Measurements from ENCODE around the gene CD8B2.

Gene CD8B2

DNA sequence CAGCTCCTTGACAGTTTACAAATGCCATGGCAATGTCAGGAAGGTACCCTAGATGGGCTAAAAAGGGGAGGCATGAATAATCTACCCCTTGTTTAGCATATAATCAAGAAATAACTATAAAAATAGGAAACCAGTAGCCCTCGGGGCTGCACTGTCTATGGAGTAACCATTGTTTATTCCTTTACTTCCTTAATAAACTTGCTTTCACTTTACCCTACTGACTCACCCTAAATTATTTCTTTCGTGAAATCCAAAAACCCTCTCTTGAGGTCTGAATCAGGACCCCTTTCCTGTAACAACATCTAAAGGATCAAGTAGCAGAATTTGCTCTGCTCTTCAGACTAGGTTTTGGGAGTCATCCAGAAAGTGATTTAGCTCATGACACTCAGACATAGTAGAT lies 43.7 kb downstream of the CD8B2 start:
- Histone ChIP-seq H3K4me1 (ENCODE audit: insufficient read depth, low read length) (no peaks in the 10 kb centered on the region), H3K4me2 (ENCODE audit: insufficient read depth, low read length) (no peak overlapping the region), H3K27ac (ENCODE audit: low read length) (no peak overlapping the region), H4K20me1 (ENCODE audit: insufficient read depth, low read length) (no peaks in the 10 kb centered on the region), H3K79me2 (ENCODE audit: insufficient read depth, low read length) (no peaks in the 10 kb centered on the region), H3K36me3 (ENCODE audit: insufficient read depth, low read length) (no peaks in the 10 kb centered on the region), H3K9ac (ENCODE audit: low read depth, low read length) (no peak overlapping the region), H3K9me3 (ENCODE audit: insufficient read depth, low read length, severe bottlenecking) (no peaks in the 10 kb centered on the region), H3K4me3 (ENCODE audit: low read depth in 1 of 2, low read length in 2 of 2) (no peak overlapping the region), H3K27me3 (ENCODE audit: insufficient read depth, low read length, poor library complexity) (no peaks in the 10 kb centered on the region), H2AFZ (ENCODE audit: low read depth, low read length) (no peak overlapping the region)
- no peak for DNase-seq
- TF ChIP-seq EZH2 (IDR thresholded peaks at IDR 0.05; ENCODE audit: borderline replicate concordance, low read depth, low read length, severe bottlenecking) = no peak
- TF ChIP-seq, protein P1, sequence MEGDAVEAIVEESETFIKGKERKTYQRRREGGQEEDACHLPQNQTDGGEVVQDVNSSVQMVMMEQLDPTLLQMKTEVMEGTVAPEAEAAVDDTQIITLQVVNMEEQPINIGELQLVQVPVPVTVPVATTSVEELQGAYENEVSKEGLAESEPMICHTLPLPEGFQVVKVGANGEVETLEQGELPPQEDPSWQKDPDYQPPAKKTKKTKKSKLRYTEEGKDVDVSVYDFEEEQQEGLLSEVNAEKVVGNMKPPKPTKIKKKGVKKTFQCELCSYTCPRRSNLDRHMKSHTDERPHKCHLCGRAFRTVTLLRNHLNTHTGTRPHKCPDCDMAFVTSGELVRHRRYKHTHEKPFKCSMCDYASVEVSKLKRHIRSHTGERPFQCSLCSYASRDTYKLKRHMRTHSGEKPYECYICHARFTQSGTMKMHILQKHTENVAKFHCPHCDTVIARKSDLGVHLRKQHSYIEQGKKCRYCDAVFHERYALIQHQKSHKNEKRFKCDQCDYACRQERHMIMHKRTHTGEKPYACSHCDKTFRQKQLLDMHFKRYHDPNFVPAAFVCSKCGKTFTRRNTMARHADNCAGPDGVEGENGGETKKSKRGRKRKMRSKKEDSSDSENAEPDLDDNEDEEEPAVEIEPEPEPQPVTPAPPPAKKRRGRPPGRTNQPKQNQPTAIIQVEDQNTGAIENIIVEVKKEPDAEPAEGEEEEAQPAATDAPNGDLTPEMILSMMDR (IDR thresholded peaks at IDR 0.05; ENCODE audit: borderline replicate concordance, extremely low read depth, low read length, poor library complexity, severe bottlenecking) = no peak
- ATAC-seq (ENCODE audit: insufficient read depth, low read depth) = no peak

DNA sequence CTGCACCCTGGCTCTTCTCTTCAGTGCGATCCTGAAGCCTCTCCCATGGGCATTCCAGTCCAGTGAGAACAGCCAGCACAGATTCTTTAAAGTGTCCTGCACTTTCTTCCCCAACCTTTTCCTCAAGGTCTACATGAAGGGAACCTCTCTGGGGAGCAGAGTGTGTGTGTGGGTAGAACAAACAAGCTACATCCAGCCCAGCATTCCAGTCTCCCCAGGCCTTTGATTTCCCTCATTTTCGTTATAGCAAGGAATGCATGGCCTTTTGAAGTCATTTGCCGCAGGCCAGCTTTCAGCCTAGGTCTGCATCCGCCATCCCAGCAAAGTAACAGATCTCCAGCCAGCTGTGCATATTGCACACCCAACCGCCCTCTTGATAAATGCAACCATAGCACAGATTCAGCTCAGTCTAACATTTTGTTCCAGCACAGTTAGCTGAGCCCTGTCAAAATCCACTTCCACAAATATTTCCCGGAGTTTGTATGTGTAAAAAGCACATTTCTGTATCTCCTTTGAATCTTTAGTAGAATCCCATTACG lies 44.6 kb downstream of the CD8B2 start:
- Histone ChIP-seq H4K20me1 (ENCODE audit: insufficient read depth, low read length) (no peaks in the 10 kb centered on the region), H3K36me3 (ENCODE audit: insufficient read depth, low read length) (no peaks in the 10 kb centered on the region), H2AFZ (ENCODE audit: low read depth, low read length) (no peak overlapping the region), H3K4me1 (ENCODE audit: insufficient read depth, low read length) (no peaks in the 10 kb centered on the region), H3K9ac (ENCODE audit: low read depth, low read length) (no peak overlapping the region), H3K79me2 (ENCODE audit: insufficient read depth, low read length) (no peaks in the 10 kb centered on the region), H3K27me3 (ENCODE audit: insufficient read depth, low read length, poor library complexity) (no peaks in the 10 kb centered on the region), H3K27ac (ENCODE audit: low read length) (no peak overlapping the region), H3K4me3 (ENCODE audit: low read depth in 1 of 2, low read length in 2 of 2) (no peak overlapping the region), H3K9me3 (ENCODE audit: insufficient read depth, low read length, severe bottlenecking) (no peaks in the 10 kb centered on the region), H3K4me2 (ENCODE audit: insufficient read depth, low read length) (no peak overlapping the region)
- DNase-seq (no peak), ATAC-seq (ENCODE audit: insufficient read depth, low read depth) (no peak)
- no peak for TF ChIP-seq EZH2 (IDR thresholded peaks at IDR 0.05; ENCODE audit: borderline replicate concordance, low read depth, low read length, severe bottlenecking)
- TF ChIP-seq, protein P1 (IDR thresholded peaks at IDR 0.05; ENCODE audit: borderline replicate concordance, extremely low read depth, low read length, poor library complexity, severe bottlenecking) = no peak

DNA sequence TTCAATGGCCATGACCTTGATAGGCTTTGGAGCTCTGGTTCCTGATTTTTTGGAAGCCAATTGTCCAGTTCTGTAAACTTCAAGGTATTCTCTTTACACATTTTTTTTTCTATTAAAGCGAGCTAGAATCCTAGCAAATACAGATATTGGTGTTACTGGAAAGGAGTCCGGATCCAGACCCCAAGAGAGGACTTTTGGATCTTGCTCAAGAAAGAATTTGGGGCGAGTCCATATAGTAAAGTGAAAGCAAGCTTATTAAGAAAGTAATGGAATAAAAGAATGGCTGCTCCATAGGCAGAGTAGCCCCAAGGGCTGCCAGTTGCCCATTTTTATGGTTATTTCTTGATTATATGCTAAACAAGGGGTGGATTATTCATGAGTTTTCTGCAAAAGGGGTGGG lies 45.1 kb downstream of the CD8B2 start:
- no peak overlapping the region for H3K9ac ChIP-seq (ENCODE audit: low read depth, low read length)
- TF ChIP-seq EZH2 (IDR thresholded peaks at IDR 0.05; ENCODE audit: borderline replicate concordance, low read depth, low read length, severe bottlenecking) = no peak
- TF ChIP-seq, protein P1 (IDR thresholded peaks at IDR 0.05; ENCODE audit: borderline replicate concordance, extremely low read depth, low read length, poor library complexity, severe bottlenecking) = no peak
- no peak overlapping the region for H2AFZ ChIP-seq (ENCODE audit: low read depth, low read length)
- H3K27ac ChIP-seq (ENCODE audit: low read length) = no peak overlapping the region
- ATAC-seq (ENCODE audit: insufficient read depth, low read depth) (no peak), DNase-seq (no peak)
- H4K20me1 ChIP-seq (ENCODE audit: insufficient read depth, low read length) = no peaks in the 10 kb centered on the region
- H3K4me1 ChIP-seq (ENCODE audit: insufficient read depth, low read length) = no peaks in the 10 kb centered on the region
- H3K4me3 ChIP-seq (ENCODE audit: low read depth in 1 of 2, low read length in 2 of 2) = no peak overlapping the region
- H3K36me3 ChIP-seq (ENCODE audit: insufficient read depth, low read length) = no peaks in the 10 kb centered on the region
- no peaks in the 10 kb centered on the region for H3K79me2 ChIP-seq (ENCODE audit: insufficient read depth, low read length)
- no peaks in the 10 kb centered on the region for H3K27me3 ChIP-seq (ENCODE audit: insufficient read depth, low read length, poor library complexity)
- H3K9me3 ChIP-seq (ENCODE audit: insufficient read depth, low read length, severe bottlenecking) = no peaks in the 10 kb centered on the region
- no peak overlapping the region for H3K4me2 ChIP-seq (ENCODE audit: insufficient read depth, low read length)

DNA sequence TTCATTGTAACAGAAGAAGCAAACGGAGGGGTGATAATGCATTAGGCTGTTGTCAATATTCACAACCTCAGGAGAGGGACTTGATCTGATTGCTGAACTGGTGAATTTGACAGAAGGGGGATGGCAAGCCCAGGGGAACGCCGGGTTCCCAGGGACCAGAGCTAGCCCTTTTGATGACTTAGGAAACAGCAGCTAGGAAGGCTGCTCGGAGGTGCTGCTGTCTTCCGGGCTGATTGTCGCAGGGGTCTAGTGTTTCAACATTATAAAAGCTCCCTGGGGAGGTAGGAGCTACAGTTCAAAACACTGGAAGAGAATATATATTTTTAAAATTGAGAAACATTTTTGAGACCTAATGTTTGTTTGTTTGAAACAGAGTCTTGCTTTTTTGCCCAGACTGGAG lies 47.3 kb downstream of the CD8B2 start:
- TF ChIP-seq EZH2 (IDR thresholded peaks at IDR 0.05; ENCODE audit: borderline replicate concordance, low read depth, low read length, severe bottlenecking) = no peak
- TF ChIP-seq, protein P1 (IDR thresholded peaks at IDR 0.05; ENCODE audit: borderline replicate concordance, extremely low read depth, low read length, poor library complexity, severe bottlenecking) = no peak
- Histone ChIP-seq H3K9me3 (ENCODE audit: insufficient read depth, low read length, severe bottlenecking) (no peaks in the 10 kb centered on the region), H3K4me2 (ENCODE audit: insufficient read depth, low read length) (no peak overlapping the region), H2AFZ (ENCODE audit: low read depth, low read length) (no peak overlapping the region), H3K4me1 (ENCODE audit: insufficient read depth, low read length) (no peaks in the 10 kb centered on the region), H3K36me3 (ENCODE audit: insufficient read depth, low read length) (no peaks in the 10 kb centered on the region), H3K9ac (ENCODE audit: low read depth, low read length) (no peak overlapping the region), H4K20me1 (ENCODE audit: insufficient read depth, low read length) (no peaks in the 10 kb centered on the region), H3K27me3 (ENCODE audit: insufficient read depth, low read length, poor library complexity) (no peaks in the 10 kb centered on the region), H3K79me2 (ENCODE audit: insufficient read depth, low read length) (no peaks in the 10 kb centered on the region), H3K27ac (ENCODE audit: low read length) (no peak overlapping the region), H3K4me3 (ENCODE audit: low read depth in 1 of 2, low read length in 2 of 2) (no peak overlapping the region)
- DNase-seq (no peak), ATAC-seq (ENCODE audit: insufficient read depth, low read depth) (no peak)

Data from DND-41 (cell line).